Measurements from ENCODE around the gene RALGAPB.

The RALGAPB gene

DNA sequence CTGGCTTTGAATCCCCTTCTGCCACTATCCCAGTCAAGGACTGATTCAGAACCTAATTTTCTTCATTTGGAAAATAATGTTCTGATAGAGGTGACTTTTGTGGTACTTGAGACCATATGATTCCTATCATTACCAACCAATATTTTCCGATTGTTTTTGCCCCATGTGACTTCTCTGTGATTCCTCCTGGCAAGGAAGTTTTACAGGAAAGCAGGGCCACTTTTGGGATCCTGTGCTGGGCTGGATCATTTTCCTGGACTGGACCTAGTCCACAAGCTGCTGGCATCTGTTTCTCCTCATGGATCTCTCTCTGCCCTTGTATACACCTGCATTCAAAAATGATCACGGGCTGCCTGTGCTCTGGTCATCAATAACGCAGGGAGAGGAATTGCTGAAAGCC, 23.6 kb upstream of the RALGAPB start (continued):
- TF ChIP-seq ZSCAN5A (tag by site-specific recombination; IDR thresholded peaks at IDR 0.05) (no peak), ZNF221 (tag by site-specific recombination; IDR thresholded peaks at IDR 0.05; ENCODE audit: borderline replicate concordance) (no peak), ZNF132 (tag by site-specific recombination; IDR thresholded peaks at IDR 0.05; ENCODE audit: borderline replicate concordance) (no peak), ZXDB (tag by site-specific recombination; IDR thresholded peaks at IDR 0.05) (no peak), RBAK (tag by site-specific recombination; IDR thresholded peaks at IDR 0.05) (no peak), ZNF280C (tag by site-specific recombination; IDR thresholded peaks at IDR 0.05) (no peak), ZNF600 (tag by site-specific recombination; IDR thresholded peaks at IDR 0.05) (no peak)
- TF ChIP-seq, protein P1, sequence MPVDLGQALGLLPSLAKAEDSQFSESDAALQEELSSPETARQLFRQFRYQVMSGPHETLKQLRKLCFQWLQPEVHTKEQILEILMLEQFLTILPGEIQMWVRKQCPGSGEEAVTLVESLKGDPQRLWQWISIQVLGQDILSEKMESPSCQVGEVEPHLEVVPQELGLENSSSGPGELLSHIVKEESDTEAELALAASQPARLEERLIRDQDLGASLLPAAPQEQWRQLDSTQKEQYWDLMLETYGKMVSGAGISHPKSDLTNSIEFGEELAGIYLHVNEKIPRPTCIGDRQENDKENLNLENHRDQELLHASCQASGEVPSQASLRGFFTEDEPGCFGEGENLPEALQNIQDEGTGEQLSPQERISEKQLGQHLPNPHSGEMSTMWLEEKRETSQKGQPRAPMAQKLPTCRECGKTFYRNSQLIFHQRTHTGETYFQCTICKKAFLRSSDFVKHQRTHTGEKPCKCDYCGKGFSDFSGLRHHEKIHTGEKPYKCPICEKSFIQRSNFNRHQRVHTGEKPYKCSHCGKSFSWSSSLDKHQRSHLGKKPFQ (tag by site-specific recombination; IDR thresholded peaks at IDR 0.05) = no peak

GRCh38 chr20:38450412-38450975, 22.1 kb upstream of the RALGAPB start:
- Histone ChIP-seq H3K36me3 (ENCODE audit: control insufficient read depth in 2 of 2, insufficient read depth in 1 of 2, low read length in 2 of 2) (peaks cover 0 to 36% of the 10 kb centered on the region in 2 experiments; a peak in 1 of 3 replicates), H3K4me3 (ENCODE audit: low read depth, low read length) (no peak overlapping the region), H3K4me1 (ENCODE audit: control insufficient read depth, insufficient read depth, low read length) (peaks cover 3% of the 10 kb centered on the region), H3K27ac (ENCODE audit: extremely low read depth, low read depth, low read length) (no peak overlapping the region), H3K9me3 (ENCODE audit: control insufficient read depth, insufficient read depth, low read depth, low read length) (no peaks in the 10 kb centered on the region)
- CTCF ChIA-PET = interaction anchor here (0.6 to 0.8 kb wide), 2 partner anchors 22 to 594 kb away, joined by 3 read pairs; partner anchors contain the start of gene RALGAPB
- POLR2A ChIA-PET = no interaction called here
- TF ChIP-seq ZNF184 (tag by site-specific recombination; IDR thresholded peaks at IDR 0.05) = peak; percentile 96
- no peak for TF ChIP-seq ZNF266 (tag by site-specific recombination; IDR thresholded peaks at IDR 0.05; ENCODE audit: low read depth)
- no peak for TF ChIP-seq ZNF555 (tag by site-specific recombination; conservative IDR thresholded peaks at IDR 0.05)
- TF ChIP-seq RBAK (tag by site-specific recombination; IDR thresholded peaks at IDR 0.05) = no peak
- peak; percentile 69 for TF ChIP-seq ZNF629 (tag by site-specific recombination; IDR thresholded peaks at IDR 0.05)
- TF ChIP-seq BCL6B (tag by site-specific recombination; IDR thresholded peaks at IDR 0.05) = no peak
- peak; percentile 71 for TF ChIP-seq ZNF335 (tag by site-specific recombination; conservative IDR thresholded peaks at IDR 0.05)
- no peak for TF ChIP-seq ZNF19 (tag by site-specific recombination; IDR thresholded peaks at IDR 0.05; ENCODE audit: low read depth)
- no peak for TF ChIP-seq ZNF654 (tag by site-specific recombination; IDR thresholded peaks at IDR 0.05; ENCODE audit: low read depth)
- TF ChIP-seq ZNF610 (tag by site-specific recombination; IDR thresholded peaks at IDR 0.05; ENCODE audit: borderline replicate concordance) = no peak
- TF ChIP-seq SP3 (tag by site-specific recombination; IDR thresholded peaks at IDR 0.05) = 0 out of 2 replicates have a peak, but pooled peaks have one; percentile 10
- no peak for TF ChIP-seq ZNF416 (tag by site-specific recombination; IDR thresholded peaks at IDR 0.05)
- TF ChIP-seq ZNF248 (tag by site-specific recombination; IDR thresholded peaks at IDR 0.05) = no peak
- TF ChIP-seq ZNF837 (tag by site-specific recombination; IDR thresholded peaks at IDR 0.05) = no peak
- TF ChIP-seq BCL11A (tag by site-specific recombination; IDR thresholded peaks at IDR 0.05; ENCODE audit: low read depth) = no peak
- TF ChIP-seq SP7 (tag by site-specific recombination; IDR thresholded peaks at IDR 0.05) = peak; percentile 38
- TF ChIP-seq EGR2 (tag by site-specific recombination; IDR thresholded peaks at IDR 0.05; ENCODE audit: low read depth) = 0 out of 2 replicates have a peak, but pooled peaks have one; percentile 8
- no peak for TF ChIP-seq ZNF175 (tag by site-specific recombination; IDR thresholded peaks at IDR 0.05)
- no peak for TF ChIP-seq ZNF473 (tag by site-specific recombination; IDR thresholded peaks at IDR 0.05)
- TF ChIP-seq, protein P1 (tag by site-specific recombination; IDR thresholded peaks at IDR 0.05) = no peak
- TF ChIP-seq SP2 (tag by site-specific recombination; IDR thresholded peaks at IDR 0.05) = no peak; the same call in 1 of the 2 replicates
- no peak for TF ChIP-seq ZNF138 (tag by site-specific recombination; IDR thresholded peaks at IDR 0.05; ENCODE audit: borderline replicate concordance)
- peak; percentile 58 for TF ChIP-seq ZFHX2 (tag by site-specific recombination; conservative IDR thresholded peaks at IDR 0.05)
- TF ChIP-seq BCL11B (tag by site-specific recombination; IDR thresholded peaks at IDR 0.05; ENCODE audit: low read depth) = no peak

Measured in HEK293 (cell line).